ENCODE results near the gene KRTAP25-1. TPM values are rescaled to one million over a fixed set of nuclear protein-coding genes. Genes with fewer than 3 reads are reported as not detected.

The KRTAP25-1 gene
- total and polyA plus RNA-seq, 2 of the 8 experiments (the other 6 are each of a cell fraction or from before 2014, with no cell fraction given), result not detected

DNA sequence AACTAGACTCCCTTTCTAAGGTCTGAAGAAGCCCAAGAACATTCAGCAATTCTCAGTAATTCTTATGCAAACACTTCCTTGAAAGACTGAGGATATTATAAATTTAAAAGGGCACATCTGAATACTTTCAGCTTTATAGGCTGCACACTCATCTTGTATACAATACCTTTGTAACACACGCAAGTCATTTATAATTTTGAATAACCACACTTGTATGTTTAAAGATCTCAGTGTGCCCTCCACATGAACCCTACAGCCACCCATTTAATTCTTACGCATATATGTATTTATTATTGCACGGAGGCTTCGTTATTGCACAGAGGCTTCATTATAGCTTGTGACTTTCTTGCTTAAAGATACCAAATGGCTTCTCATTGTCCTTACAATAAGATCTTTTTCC is 49.4 kb upstream of the KRTAP25-1 start (continued):
- TF ChIP-seq GABPA (IDR thresholded peaks at IDR 0.05; ENCODE audit: borderline replicate concordance, insufficient read depth, low read length), result no peak
- no peak for TF ChIP-seq TAF1 (IDR thresholded peaks at IDR 0.05; ENCODE audit: low read depth, low read length)
